GM06990 (cell line): Measurements from ENCODE around the gene INIP.
"Not testable (repeated sequence)": the region's sequence is repeated elsewhere in the genome, so short reads cannot be mapped to it uniquely, and the experiment has no call there.

Experiments used
- DNase-seq: peaks from one replicate; pipeline ENCODE4 v3.0.0-alpha.2; 2011; ENCODE audit not compliant: insufficient read length; ENCODE audit errors: extremely low read depth
- H3K27me3 ChIP-seq: replicated peaks from 2 replicates; pipeline ENCODE4 v1.6.0; 2011; ENCODE audit warnings: low read length; ENCODE audit not compliant: control insufficient read depth, insufficient read depth
- H3K36me3 ChIP-seq: 2 replicates; pipeline ENCODE4 v1.5.1; 2011; ENCODE audit warnings: low read length; ENCODE audit not compliant: control insufficient read depth, insufficient read depth
- H3K4me3 ChIP-seq: replicated peaks from 2 replicates; pipeline ENCODE4 v1.5.1; 2011; ENCODE audit warnings: low read depth, mild to moderate bottlenecking, control low read depth, low read length
- TF ChIP-seq, protein P1 (sequence below): IDR thresholded peaks from 2 replicates; pipeline ENCODE4 v1.5.1; 2011; ENCODE audit warnings: low read length, control low read depth, mild to moderate bottlenecking, inconsistent platforms; ENCODE audit not compliant: insufficient read depth, poor library complexity, severe bottlenecking

The INIP gene

DNA sequence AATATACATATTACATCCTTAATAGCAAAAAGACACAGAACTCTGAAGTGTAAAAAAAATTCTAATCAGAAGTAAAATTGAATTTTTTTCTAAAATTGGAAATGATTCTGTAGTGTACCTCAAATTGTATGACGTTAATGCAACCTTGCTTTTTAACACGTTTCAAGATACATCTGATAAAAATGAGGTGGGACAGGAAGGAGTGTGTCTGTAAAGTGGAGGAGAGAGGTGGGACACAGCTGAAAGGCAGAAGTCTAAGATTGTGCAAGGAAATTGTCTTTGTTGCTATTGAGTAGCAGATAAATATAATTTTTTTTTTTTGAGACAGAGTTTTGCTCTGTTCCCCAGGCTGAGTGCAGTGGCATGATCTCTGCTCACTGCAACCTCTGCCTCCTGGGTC, 17.0 kb upstream of the INIP start:
- no peak overlapping the region for H3K4me3 ChIP-seq
- TF ChIP-seq, protein P1, sequence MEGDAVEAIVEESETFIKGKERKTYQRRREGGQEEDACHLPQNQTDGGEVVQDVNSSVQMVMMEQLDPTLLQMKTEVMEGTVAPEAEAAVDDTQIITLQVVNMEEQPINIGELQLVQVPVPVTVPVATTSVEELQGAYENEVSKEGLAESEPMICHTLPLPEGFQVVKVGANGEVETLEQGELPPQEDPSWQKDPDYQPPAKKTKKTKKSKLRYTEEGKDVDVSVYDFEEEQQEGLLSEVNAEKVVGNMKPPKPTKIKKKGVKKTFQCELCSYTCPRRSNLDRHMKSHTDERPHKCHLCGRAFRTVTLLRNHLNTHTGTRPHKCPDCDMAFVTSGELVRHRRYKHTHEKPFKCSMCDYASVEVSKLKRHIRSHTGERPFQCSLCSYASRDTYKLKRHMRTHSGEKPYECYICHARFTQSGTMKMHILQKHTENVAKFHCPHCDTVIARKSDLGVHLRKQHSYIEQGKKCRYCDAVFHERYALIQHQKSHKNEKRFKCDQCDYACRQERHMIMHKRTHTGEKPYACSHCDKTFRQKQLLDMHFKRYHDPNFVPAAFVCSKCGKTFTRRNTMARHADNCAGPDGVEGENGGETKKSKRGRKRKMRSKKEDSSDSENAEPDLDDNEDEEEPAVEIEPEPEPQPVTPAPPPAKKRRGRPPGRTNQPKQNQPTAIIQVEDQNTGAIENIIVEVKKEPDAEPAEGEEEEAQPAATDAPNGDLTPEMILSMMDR, result no peak
- no peaks in the 10 kb centered on the region for H3K27me3 ChIP-seq
- no peaks in the 10 kb centered on the region for H3K36me3 ChIP-seq
- no peak for DNase-seq

DNA sequence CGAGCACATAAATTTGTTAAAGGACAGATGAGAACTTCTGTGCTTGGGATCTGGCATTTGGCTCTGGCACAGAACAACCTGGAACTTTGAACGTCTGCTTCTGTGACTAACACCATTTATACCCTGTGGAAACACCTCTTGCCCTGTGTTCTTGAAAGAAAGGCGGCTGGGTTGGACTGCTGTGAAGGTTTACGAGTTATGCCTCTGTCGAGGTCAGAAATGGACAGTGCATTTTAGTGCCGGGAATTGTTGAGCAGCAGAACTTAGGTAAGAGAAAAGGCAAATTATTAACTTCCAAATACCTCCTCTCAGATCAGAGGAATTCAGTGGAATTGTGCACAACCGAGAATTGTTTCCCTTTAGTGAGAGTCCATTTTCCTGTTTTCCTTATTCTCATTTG, 14.1 kb upstream of the INIP start:
- H3K27me3 ChIP-seq, result no peaks in the 10 kb centered on the region
- TF ChIP-seq, protein P1, result no peak
- no peaks in the 10 kb centered on the region for H3K36me3 ChIP-seq

DNA sequence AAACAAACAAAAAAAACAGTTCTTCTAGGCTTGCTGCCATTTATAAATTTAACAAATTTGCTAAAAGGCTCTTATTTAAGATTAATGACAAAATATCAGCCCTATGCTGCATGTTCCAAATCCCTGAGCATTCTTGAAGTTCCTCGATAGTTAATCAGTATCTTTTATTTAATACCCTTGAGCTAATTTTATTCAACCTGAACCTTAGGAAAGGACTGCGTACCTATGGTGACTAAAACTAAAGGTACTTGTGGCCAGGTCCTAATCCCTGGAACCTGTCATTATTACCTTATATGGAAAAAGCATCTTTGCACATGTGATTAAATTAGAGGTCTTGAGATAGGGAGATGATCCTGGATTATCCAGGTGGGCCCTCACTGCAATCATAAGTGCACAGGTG, 10.5 kb upstream of the INIP start:
- no peaks in the 10 kb centered on the region for H3K27me3 ChIP-seq
- TF ChIP-seq, protein P1, result no peak
- H3K36me3 ChIP-seq, result no peaks in the 10 kb centered on the region
- no peak overlapping the region for H3K4me3 ChIP-seq
- DNase-seq, result no peak

More for the DNA sequence above, 14.1 kb upstream of the INIP start:
- no peak for DNase-seq
- no peak overlapping the region for H3K4me3 ChIP-seq

DNA sequence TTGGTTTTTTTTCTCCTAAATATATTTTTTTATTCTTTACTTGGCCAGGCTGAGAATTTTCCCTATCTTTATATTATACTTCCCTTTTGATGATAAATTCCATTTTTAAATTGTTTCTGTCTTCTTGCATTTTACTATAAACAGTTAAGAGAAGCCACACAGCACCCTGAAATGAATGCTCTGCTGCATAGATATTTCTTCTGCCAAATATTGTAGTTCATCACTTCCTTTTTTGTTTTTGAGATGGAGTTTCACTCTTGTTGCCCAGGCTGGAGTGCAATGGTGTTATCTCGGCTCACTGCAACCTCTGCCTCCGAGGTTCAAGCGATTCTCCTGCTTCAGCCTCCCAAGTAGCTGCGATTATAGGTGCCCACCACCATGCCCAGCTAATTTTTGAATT, 8.5 kb upstream of the INIP start:
- no peaks in the 10 kb centered on the region for H3K36me3 ChIP-seq
- TF ChIP-seq, protein P1, result no peak
- DNase-seq, result no peak
- no peaks in the 10 kb centered on the region for H3K27me3 ChIP-seq
- no peak overlapping the region for H3K4me3 ChIP-seq

DNA sequence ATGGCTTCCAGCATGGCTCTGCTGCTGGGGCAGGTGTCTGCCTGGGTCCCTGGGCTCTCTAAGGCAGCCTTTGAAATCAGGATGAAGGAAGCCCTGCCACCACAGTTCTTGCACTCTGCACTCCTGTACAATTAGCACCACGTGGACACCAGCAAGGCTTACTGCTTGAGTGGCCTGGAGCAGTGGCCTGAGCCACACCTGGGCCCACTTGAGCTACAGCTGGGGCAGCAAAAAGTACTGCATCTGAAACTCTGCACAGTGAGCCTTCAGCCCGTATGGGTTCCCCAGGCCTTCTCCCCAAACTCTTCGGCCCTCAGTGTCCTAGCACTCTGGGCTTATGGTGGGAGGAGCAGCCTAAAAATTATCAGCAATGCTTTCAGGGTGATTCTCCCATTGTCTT, 8.0 kb upstream of the INIP start:
- TF ChIP-seq, protein P1, result no peak
- no peak overlapping the region for H3K4me3 ChIP-seq
- H3K27me3 ChIP-seq, result no peaks in the 10 kb centered on the region
- H3K36me3 ChIP-seq, result no peaks in the 10 kb centered on the region
- DNase-seq, result peak; percentile 62

DNA sequence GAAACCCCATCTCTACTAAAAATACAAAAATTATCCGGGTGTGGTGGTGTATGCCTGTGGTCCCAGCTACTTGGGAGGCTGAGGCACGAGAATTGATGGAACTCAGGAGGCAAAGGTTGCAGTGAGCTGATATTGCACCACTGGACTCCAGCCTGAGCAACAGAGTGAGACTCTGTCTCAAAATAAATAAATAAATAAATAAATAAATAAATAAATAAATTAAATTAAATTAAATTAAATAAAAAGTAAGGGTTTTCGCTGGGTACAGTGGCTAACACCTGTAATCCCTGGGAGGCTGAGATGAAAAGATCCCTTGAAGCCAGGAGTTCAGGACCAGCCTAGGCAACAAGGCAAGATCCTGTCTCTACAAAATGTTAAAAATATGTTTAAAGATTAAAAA, 4.8 kb upstream of the INIP start:
- H3K36me3 ChIP-seq, DNase-seq, H3K4me3 ChIP-seq, H3K27me3 ChIP-seq: not testable (repeated sequence)
